GM23248 (cell line): ENCODE measurements around the gene VILL.
"Not testable (repeated sequence)": the region's sequence is repeated elsewhere in the genome, so short reads cannot be mapped to it uniquely, and the experiment has no call there.

Source experiments
- EZH2 ChIP-seq: fragments of 200-600 bp; sonication (generic); IDR thresholded peaks from 2 replicates; pipeline ENCODE4 v1.6.1; 2018; ENCODE audit warnings: antibody characterized with exemption, mild to moderate bottlenecking; ENCODE audit not compliant: insufficient read depth, poor library complexity, severe bottlenecking
- EZH2phosphoT487 ChIP-seq: fragments of 200-600 bp; sonication (generic); IDR thresholded peaks from 2 replicates; pipeline ENCODE4 v1.6.1; 2018; ENCODE audit warnings: antibody characterized with exemption, moderate library complexity, mild to moderate bottlenecking, low read depth; ENCODE audit not compliant: insufficient read depth

DNA sequence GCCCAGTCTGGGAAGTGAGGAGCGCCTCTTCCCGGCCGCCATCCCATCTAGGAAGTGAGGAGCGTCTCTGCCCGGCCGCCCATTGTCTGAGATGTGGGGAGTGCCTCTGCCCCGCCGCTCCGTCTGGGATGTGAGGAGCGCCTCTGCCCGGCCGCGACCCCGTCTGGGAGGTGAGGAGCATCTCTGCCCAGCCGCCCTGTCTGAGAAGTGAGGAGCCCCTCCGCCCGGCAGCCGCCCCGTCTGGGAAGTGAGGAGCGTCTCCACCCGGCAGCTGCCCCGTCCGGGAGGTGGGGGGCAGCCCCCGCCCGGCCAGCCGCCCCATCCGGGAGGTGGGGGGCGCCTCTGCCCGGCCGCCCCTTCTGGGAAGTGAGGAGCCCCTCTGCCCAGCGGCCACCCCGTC, 62.7 kb downstream of the VILL start:
- TF ChIP-seq EZH2, EZH2phosphoT487: not testable (repeated sequence)
